Effector memory CD8-positive, alpha-beta T cell (primary cell): ENCODE data around the gene SMTN.

Experiments used
- ATAC-seq: fragments of 150-1000 bp; cut with Tn5 transposase; replicated peaks from 2 replicates; pipeline ENCODE4 v1.10.0; 2021; ENCODE audit warnings: mild to moderate bottlenecking, moderate library complexity
- DNase-seq, 3 experiments: peaks; one replicate each; pipeline ENCODE4 v3.0.0; 2021
- H3K27ac Mint-ChIP-seq, 2 donors: one replicate each; pipeline ENCODE4 v1.8.0; 2022; ENCODE audit warnings: mild to moderate bottlenecking in 2 of 2, mixed read lengths in 2 of 2, moderate library complexity in 2 of 2
- H3K27me3 Mint-ChIP-seq, 2 donors: one replicate each; pipeline ENCODE4 v1.8.0; 2022; ENCODE audit warnings: mixed read lengths in 2 of 2
- H3K36me3 Mint-ChIP-seq: one replicate; pipeline ENCODE4 v1.8.0; 2022; ENCODE audit warnings: mild to moderate bottlenecking, moderate library complexity, mixed read lengths; ENCODE audit not compliant: insufficient read depth
- H3K4me1 Mint-ChIP-seq, 2 donors: one replicate each; pipeline ENCODE4 v1.8.0; 2022; ENCODE audit warnings: low read depth in 2 of 2, mixed read lengths in 2 of 2
- H3K4me3 Mint-ChIP-seq, 2 donors: one replicate each; pipeline ENCODE4 v1.8.0; 2022; ENCODE audit warnings: mild to moderate bottlenecking in 2 of 2, mixed read lengths in 2 of 2, moderate library complexity in 2 of 2
- H3K9me3 Mint-ChIP-seq, 2 donors: one replicate each; pipeline ENCODE4 v1.8.0; 2022; ENCODE audit warnings: mixed read lengths in 2 of 2

SMTN gene

DNA sequence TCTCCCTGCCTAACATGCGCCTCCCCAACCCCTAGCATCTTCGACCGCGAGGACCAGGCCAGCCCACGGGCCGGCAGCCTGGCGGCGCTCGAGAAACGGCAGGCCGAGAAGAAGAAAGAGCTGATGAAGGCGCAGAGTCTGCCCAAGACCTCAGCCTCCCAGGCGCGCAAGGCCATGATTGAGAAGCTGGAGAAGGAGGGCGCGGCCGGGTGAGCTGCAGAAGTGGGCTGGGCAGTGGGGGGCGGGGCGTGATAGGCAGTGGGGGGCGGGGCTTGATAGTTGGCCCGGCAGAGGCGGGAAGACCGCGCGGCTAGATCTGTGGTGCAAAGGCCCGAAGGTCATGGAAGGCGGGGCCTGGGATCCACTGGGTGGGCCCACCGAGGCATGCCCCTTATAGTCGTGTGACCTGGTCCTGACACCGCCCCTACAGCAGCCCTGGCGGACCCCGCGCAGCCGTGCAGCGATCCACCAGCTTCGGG, 17.6 kb downstream of the SMTN start:
- H3K36me3 Mint-ChIP-seq: peaks cover 3% of the 10 kb centered on the region
- no peaks in the 10 kb centered on the region for H3K4me1 Mint-ChIP-seq
- ATAC-seq (no peak), DNase-seq (no peak)
- no peaks in the 10 kb centered on the region for H3K9me3 Mint-ChIP-seq
- no peak overlapping the region for H3K27ac Mint-ChIP-seq
- H3K4me3 Mint-ChIP-seq: no peak overlapping the region
- no peaks in the 10 kb centered on the region for H3K27me3 Mint-ChIP-seq

DNA sequence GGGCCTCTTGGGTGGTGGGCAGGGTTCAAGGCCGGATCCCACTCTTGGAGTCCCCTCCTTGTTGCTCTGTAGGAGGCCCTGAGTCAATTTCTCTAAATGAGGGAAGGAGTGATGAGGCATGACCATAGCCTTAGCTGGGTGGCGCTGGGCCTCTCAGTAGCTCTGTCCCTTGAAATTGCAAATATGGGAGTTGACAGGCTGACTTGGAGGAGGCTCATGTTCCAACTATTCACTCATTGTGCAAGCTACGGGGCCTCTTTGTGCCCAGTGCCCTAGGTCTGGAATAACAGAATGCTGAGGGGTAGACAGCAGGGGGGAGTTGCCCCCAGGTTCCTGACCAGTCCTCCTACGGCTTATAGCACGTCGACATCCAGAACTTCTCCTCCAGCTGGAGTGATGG, 18.3 kb downstream of the SMTN start:
- Mint-ChIP-seq H3K36me3 (peaks cover 3% of the 10 kb centered on the region), H3K27ac (no peak overlapping the region), H3K4me3 (no peak overlapping the region), H3K27me3 (no peaks in the 10 kb centered on the region), H3K9me3 (no peaks in the 10 kb centered on the region), H3K4me1 (no peaks in the 10 kb centered on the region)
- no peak for DNase-seq
- ATAC-seq: no peak

DNA sequence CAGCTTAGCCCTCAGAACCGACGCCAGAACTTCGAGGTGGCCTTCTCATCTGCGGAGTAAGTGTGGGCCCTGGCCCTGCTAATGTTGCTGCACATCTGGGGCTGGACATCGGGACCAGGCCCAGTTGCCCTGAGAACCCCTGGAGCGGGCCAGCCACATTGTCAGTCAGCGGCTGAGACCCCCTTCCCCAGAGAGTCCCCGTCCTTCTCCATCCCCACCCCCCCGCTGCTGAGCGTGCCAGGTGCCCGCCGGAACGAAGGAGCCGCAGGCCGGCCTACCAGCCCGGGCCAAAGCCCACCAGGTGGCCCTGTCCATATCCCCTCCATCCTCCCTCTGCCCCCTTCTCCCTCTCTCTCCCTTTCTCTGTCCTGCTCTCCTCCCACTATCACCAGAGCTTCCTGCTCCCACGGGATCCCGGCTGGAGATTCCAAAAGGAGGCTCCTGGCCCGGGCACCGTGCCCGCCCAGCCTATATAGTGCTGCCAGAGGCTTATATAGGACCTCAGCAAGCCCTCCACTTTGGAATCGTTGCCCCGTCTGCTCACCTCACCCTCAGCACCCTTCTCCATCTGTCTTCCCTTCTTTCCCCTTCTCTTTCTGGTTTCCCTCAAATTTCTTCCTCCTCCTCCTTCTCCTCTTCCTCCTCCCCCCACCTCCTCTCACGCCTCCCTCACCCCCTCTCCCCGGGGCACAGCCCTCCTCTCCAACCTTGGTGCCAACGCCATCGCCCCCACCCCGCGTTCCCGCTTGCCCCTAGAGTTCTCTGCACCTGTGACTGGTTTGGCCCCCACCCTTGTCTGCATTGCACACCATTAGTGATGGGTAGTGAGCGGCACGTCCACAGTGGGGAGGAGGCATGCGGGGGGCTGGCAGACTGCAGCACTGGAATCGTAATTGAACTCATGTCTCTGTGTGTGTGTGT, 19.0 kb downstream of the SMTN start:
- H3K4me1 Mint-ChIP-seq: no peaks in the 10 kb centered on the region
- no peak overlapping the region for H3K4me3 Mint-ChIP-seq
- no peaks in the 10 kb centered on the region for H3K9me3 Mint-ChIP-seq
- no peaks in the 10 kb centered on the region for H3K27me3 Mint-ChIP-seq
- H3K27ac Mint-ChIP-seq: no peak overlapping the region
- peaks cover 3% of the 10 kb centered on the region for H3K36me3 Mint-ChIP-seq
- DNase-seq (no peak), ATAC-seq (no peak)

DNA sequence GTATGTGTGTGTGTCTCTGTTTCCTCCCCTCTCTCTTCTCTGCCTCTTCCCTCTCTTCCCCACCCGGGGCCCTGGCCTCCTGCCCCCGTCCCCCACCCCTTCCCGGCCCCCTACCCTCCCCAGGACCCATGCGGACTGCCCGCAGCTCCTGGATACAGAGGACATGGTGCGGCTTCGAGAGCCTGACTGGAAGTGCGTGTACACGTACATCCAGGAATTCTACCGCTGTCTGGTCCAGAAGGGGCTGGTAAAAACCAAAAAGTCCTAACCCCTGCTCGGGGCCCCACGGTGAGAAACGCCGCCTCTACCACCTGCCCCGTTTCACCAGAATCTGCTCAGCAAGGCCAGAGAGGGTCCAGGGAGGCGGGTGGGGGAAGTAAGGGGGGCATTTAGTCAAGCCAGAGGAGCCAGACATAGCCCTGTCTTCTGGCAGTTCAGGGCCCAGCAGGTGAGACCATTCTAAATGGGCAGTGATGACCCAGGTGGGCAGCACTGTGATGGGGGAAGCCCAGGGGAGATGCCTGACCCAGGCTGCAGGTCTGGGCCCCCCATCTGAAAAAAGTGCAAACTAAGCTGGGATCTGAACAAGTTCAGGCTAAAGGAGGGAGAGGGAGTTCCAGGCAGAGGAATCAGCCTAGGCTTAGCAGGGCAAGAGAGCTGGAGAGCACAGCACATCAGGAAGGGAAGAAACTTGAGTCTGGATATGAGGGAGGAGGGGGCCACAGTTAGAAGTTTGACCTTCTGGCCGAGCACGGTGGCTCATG, 19.8 kb downstream of the SMTN start:
- no peak overlapping the region for H3K4me3 Mint-ChIP-seq
- no peaks in the 10 kb centered on the region for H3K27me3 Mint-ChIP-seq
- no peak for ATAC-seq
- DNase-seq: no peak
- H3K36me3 Mint-ChIP-seq: peaks cover 3% of the 10 kb centered on the region
- H3K27ac Mint-ChIP-seq: no peak overlapping the region
- H3K4me1 Mint-ChIP-seq: peaks cover 2 to 4% of the 10 kb centered on the region in 2 donors
- no peaks in the 10 kb centered on the region for H3K9me3 Mint-ChIP-seq

DNA sequence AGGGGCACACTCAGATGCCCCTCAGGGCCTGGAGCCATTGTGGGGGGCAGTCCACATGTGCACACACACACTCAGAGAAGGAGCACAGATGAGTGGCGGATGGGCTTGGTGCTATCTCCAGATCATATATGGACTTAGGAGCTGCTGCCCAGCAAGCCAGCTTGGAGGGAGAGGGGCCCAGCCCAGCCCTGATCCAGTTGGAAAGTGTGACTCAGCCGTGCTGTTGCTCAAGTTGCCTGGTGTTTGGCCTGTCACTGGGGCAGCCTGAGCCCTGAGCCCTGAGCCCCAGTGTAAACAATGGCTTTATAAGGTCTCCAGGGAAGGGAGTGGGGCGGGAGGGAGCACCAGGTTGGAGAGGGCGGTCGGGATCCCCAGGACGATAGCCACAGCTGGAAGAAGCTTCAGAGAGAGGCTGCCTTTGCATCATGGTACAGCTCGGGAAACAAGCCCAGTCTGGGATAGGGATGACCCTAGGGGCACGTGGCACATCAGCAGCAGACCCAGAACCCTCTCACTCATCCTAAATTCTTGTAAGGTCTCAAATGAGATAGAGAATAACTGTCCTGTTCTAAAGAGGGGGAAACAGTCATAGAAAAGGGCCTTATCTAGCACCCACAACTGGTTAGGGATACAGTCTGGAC, 21.4 kb downstream of the SMTN start:
- no peak for ATAC-seq
- H3K36me3 Mint-ChIP-seq: peaks cover 11% of the 10 kb centered on the region
- no peaks in the 10 kb centered on the region for H3K27me3 Mint-ChIP-seq
- H3K9me3 Mint-ChIP-seq: no peaks in the 10 kb centered on the region
- DNase-seq: no peak
- H3K4me1 Mint-ChIP-seq: peaks cover 16 to 19% of the 10 kb centered on the region in 2 donors
- H3K4me3 Mint-ChIP-seq: no peak overlapping the region
- peak overlapping the region in 1 of 2 donors; percentile 23 for H3K27ac Mint-ChIP-seq

DNA sequence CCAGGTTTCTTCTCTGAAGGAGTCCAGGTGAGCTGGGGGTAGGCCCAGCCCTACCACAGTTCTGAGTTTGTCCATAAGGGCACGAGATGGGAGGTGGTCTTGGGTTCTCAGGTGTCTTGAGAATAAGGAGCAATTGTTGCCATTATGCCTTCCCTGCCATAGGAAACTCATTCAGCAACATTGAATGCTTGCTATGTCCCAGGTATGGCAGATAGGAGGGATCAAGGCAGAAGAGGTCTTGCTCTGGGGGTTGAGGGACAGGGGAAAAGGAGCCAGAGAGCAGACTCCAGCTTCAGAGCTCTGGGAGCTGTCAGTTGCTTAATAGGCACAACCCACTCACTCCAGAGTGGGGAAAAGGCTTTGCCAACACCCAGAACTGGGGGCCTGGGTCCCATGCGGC, 22.0 kb downstream of the SMTN start:
- DNase-seq: no peak
- no peak for ATAC-seq
- Mint-ChIP-seq H3K4me3 (no peak overlapping the region), H3K27ac (peak overlapping the region in 1 of 2 donors; percentile 23), H3K9me3 (no peaks in the 10 kb centered on the region), H3K27me3 (no peaks in the 10 kb centered on the region), H3K4me1 (peaks cover 21 to 23% of the 10 kb centered on the region in 2 donors), H3K36me3 (peaks cover 11% of the 10 kb centered on the region)

DNA sequence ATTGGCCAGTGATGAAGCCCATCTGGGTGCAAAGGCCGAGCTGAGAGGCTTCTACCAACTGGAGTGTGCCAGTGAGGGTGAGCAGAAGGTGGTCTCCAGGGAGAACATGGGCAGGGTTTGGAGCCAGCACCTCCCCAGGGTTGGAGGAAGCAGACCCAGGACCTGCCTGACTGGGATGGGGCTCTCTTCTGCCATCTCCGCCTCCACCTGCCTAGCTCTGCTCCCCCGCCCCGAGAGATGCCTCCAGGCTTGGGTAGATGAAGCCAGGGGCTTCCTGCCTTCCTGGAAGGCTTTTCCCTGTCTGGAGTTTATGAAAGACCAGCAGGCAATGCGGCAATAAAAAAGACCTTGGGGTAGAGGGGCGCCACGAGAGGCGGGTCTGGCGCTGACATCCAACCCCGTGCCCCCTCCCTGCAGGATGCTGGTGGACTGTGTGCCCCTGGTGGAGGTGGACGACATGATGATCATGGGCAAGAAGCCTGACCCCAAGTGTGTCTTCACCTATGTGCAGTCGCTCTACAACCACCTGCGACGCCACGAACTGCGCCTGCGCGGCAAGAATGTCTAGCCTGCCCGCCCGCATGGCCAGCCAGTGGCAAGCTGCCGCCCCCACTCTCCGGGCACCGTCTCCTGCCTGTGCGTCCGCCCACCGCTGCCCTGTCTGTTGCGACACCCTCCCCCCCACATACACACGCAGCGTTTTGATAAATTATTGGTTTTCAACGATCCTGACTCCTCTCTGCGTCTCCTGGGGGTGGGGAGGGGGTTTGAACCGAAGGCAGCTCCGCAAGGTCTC, 23.0 kb downstream of the SMTN start:
- no peak overlapping the region for H3K27ac Mint-ChIP-seq
- no peak for ATAC-seq
- H3K9me3 Mint-ChIP-seq: no peaks in the 10 kb centered on the region
- H3K27me3 Mint-ChIP-seq: no peaks in the 10 kb centered on the region
- DNase-seq: no peak
- no peak overlapping the region for H3K4me3 Mint-ChIP-seq
- H3K36me3 Mint-ChIP-seq: peaks cover 11% of the 10 kb centered on the region
- peaks cover 22 to 23% of the 10 kb centered on the region in 2 donors for H3K4me1 Mint-ChIP-seq

DNA sequence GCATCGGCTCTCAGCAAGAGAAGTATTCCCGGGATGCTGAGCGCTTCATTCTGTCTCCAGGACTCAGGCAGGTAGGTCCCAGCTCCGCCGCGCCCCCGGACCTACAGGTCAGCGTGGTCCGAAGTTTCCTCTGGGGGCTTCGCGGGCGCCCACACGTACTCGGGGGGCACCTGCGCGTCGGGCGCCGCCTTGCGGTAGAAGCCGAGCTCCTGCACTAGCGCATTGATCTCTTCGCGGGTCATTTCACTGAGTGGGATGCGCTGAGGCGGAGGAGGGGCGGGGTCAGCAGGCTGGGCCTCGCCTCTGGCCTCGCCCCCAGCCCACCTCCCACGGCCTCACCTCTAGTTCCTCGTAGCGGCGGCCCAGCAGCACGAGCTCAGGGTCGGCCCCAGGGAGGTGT, 23.8 kb downstream of the SMTN start:
- H3K4me1 Mint-ChIP-seq: peaks cover 22 to 23% of the 10 kb centered on the region in 2 donors
- no peaks in the 10 kb centered on the region for H3K27me3 Mint-ChIP-seq
- no peak for DNase-seq
- no peak for ATAC-seq
- peaks cover 11% of the 10 kb centered on the region for H3K36me3 Mint-ChIP-seq
- H3K9me3 Mint-ChIP-seq: no peaks in the 10 kb centered on the region
- no peak overlapping the region for H3K4me3 Mint-ChIP-seq
- H3K27ac Mint-ChIP-seq: no peak overlapping the region

DNA sequence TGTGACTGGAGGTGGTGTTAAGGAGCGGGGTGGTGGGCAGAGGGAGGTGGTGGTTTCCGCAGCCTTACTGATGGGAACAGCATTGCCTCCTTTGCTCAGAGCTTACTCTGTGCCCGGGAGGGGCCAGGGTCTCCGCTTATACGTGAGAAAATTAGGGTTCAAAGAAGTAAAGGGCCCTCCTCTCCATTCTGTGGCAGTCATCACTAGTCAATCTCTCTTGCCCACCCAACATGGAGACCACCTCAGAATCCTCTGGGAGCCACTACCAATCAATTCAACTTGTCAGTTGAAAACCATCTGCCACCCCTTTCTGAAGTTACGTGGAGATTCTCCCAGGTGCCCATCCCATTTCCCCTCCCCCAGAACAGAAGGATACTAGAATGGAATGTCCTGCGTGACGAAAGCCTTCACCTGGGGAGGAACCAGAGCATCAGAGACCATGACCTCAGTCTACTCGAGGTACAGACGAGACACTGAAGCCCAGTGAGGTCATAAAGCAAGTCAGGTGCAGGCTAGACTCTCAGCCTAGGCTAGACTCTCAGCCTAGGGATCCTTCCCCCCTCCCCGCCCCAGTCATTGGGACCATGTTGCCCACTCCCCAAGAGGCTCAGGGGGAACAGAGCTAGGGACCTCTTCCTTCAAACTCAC, 24.3 kb downstream of the SMTN start:
- no peak for DNase-seq
- Mint-ChIP-seq H3K9me3 (no peaks in the 10 kb centered on the region), H3K36me3 (peaks cover 9% of the 10 kb centered on the region), H3K4me3 (peak overlapping the region in 1 of 2 donors; percentile 96), H3K4me1 (peaks cover 22 to 23% of the 10 kb centered on the region in 2 donors), H3K27ac (no peak overlapping the region), H3K27me3 (no peaks in the 10 kb centered on the region)
- ATAC-seq: no peak

DNA sequence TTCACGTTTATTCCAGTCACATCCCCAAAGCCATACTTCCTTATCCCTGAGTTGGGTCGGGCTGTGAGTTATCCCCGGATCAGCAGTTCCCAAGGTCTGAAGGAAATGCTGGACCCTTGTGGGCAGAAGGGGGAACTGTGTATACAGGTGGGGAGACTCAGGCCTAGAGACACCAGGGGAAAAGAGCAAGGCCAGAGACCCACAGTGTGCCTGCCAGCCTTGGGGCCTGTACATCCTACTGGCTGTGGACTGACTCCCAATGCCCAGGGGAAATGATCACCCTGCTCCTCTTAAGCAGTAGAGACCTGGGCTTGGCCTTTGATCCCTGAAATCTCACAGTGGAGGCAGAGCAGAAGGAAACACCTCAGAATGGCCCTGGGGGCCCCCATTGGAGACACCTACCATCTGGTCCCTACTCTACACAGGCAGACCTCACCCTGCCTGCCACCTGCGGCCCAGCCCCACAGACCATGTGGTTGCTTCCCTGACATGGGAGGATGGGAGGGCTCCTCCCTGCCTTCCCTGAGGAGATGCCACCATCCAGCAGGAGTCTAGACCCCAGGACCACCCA, 25.0 kb downstream of the SMTN start:
- Mint-ChIP-seq H3K27me3 (no peaks in the 10 kb centered on the region), H3K9me3 (no peaks in the 10 kb centered on the region), H3K36me3 (peaks cover 9% of the 10 kb centered on the region), H3K27ac (no peak overlapping the region), H3K4me3 (peak overlapping the region; percentile 92 to 96), H3K4me1 (peaks cover 22 to 23% of the 10 kb centered on the region in 2 donors)
- DNase-seq: no peak
- ATAC-seq: no peak

DNA sequence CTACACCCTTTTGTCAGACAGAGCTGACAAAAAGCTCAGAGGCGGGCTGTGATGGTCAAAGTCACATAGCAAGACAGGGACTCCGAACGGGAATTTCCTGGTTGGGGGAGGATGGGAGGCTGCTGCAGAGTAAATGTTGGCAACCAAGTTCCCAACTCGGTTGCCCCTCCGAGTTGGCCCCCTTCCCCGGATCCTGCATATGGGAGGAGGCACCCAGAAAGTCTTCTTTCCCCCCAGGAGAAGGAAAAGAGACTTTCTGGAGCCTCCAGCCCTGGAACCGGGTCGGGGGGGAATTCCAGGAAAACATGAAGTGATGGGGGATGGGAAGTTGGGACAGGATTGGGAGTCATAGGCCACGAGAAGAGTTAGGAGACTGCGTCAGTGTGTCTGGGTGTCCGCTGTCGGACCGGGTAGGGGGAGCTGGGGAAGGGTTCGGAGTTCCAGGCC, 25.6 kb downstream of the SMTN start:
- peak overlapping the region; percentile 92 to 96 for H3K4me3 Mint-ChIP-seq
- no peak for DNase-seq
- no peaks in the 10 kb centered on the region for H3K9me3 Mint-ChIP-seq
- no peaks in the 10 kb centered on the region for H3K27me3 Mint-ChIP-seq
- ATAC-seq: no peak
- H3K36me3 Mint-ChIP-seq: peaks cover 9% of the 10 kb centered on the region
- H3K4me1 Mint-ChIP-seq: peaks cover 22 to 23% of the 10 kb centered on the region in 2 donors
- H3K27ac Mint-ChIP-seq: peak overlapping the region; percentile 92 to 93
